GM18951 (cell line): ENCODE results near the gene WIPF2.

Source experiments
- POLR2A ChIP-seq: IDR thresholded peaks from 4 replicates; pipeline ENCODE4 v1.6.1; 2011; ENCODE audit warnings: mild to moderate bottlenecking; ENCODE audit not compliant: insufficient read length, insufficient read depth; ENCODE audit errors: extremely low read depth
- in situ Hi-C: fragments of 300-500 bp; cut with MboI; formaldehyde crosslinking; loops from one replicate; pipeline ENCODE4 v1.12.0; 2022; ENCODE audit warnings: low sequenced_read_pairs, mixed read lengths, inconsistent platforms; ENCODE audit not compliant: unreplicated experiment

Gene WIPF2

DNA sequence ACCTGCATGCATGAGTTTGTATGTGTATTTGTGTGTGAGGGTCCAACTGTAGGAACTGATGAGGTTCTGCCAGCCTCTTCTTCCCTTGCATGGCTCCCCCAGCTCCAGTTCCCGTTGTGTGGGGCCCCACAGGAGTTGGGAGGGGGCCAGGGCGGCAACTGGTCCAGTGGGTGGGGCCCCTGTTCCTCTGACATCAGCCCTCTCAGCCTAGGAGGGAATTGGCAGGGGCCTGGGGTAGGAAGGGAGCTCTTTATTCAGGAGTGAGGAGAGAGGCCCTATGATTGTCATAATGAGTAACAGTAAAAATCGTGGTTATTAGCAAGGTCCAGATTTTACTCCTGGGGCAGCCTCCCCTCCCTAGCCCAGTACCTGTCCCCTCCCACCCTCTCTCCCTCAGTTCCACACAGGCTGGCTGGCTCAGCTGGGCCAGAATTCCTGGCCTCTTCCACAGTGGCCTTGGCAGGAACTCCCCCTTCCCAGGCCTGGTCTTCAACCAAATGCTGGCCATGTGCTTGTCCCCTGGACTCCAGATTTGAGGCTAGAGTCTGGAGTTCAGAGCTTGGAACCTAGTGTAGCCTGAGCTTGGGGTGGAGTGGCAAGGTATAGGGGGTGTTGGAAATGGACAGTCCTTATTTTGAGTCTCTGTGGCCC lies 108.8 kb downstream of the WIPF2 start:
- in situ Hi-C loops: no loop called here
- TF ChIP-seq POLR2A: no peak

DNA sequence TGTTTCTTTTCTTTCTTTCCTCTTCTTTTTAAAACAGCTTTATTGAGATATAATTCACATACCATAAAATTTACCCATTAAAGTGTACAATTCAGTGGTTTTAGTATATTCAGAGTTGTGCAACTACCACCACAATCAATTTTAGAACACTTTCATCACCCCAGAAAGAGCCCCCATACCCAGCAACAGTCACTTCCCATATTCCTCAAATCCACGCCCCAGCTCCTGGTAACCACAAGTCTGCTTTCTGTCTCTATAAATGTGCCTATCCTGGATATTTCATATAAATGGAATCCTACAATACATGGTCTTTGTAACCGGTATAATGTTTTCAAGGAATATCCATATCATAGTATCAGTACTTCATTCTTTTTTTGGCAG lies 109.3 kb downstream of the WIPF2 start:
- TF ChIP-seq POLR2A: no peak
- in situ Hi-C loops: no loop called here

DNA sequence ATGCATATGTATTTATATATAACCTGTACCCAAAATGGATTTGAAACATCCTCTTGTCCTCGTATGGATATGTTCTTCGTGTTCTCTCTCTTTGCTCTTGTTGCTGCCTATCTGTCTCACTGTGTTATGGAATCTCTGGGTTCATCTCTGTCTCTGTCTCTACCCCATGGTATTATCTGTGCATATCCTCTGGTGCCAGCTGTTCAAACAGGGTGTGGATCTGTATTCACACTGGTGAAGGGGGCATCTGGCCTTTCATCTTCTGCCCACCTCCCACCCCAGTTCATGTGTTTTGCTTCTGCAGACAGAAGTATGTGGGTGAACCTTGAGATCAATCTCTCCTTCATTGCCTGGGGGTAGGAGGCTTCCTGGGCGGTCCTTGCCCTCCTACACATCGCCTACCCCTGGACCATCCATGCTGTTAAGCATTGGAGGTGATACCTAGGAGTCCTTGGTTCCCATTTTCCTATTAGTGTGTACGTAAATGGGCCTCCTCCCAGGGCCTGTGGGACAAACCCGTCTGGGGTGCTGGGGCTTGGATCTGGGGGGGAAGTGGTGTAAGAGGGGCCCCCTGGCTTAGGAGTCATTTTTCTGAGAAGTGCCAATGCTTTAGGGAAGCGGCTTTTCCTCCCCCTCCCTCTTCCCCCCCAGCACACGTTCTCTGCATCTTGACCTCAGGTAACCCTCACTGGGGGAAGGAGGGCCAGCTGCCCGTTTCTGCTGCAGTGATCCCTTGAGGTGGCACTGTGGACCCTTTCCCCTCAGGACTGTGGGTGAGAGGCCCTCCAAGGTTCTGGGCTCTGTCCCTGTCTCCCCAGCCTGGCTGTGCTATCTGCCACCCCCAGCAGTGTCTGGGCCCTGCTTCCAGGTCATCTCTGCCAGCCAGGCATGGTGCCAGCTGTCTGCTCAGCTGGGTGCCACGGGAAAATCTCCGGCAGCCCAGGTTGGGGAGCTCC lies 111.0 kb downstream of the WIPF2 start:
- in situ Hi-C loops: no loop called here

DNA sequence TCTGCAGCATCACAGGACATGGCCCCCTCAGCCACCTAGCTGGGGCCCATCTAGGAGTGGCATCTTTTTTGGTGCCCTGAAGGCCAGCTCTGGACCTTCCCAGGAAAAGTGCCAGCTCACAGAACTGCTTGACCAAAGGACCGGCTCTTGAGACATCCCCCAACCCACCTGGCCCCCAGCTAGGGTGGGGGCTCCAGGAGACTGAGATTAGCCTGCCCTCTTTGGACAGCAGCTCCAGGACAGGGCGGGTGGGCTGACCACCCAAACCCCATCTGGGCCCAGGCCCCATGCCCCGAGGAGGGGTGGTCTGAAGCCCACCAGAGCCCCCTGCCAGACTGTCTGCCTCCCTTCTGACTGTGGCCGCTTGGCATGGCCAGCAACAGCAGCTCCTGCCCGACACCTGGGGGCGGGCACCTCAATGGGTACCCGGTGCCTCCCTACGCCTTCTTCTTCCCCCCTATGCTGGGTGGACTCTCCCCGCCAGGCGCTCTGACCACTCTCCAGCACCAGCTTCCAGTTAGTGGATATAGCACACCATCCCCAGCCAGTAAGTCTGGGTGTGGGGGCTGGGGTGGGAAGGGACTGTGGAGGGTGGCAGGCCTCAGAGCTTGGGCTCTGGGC lies 111.9 kb downstream of the WIPF2 start:
- in situ Hi-C loops: no loop called here
- TF ChIP-seq POLR2A: no peak

More for the DNA sequence above, 111.0 kb downstream of the WIPF2 start:
- no peak for TF ChIP-seq POLR2A

DNA sequence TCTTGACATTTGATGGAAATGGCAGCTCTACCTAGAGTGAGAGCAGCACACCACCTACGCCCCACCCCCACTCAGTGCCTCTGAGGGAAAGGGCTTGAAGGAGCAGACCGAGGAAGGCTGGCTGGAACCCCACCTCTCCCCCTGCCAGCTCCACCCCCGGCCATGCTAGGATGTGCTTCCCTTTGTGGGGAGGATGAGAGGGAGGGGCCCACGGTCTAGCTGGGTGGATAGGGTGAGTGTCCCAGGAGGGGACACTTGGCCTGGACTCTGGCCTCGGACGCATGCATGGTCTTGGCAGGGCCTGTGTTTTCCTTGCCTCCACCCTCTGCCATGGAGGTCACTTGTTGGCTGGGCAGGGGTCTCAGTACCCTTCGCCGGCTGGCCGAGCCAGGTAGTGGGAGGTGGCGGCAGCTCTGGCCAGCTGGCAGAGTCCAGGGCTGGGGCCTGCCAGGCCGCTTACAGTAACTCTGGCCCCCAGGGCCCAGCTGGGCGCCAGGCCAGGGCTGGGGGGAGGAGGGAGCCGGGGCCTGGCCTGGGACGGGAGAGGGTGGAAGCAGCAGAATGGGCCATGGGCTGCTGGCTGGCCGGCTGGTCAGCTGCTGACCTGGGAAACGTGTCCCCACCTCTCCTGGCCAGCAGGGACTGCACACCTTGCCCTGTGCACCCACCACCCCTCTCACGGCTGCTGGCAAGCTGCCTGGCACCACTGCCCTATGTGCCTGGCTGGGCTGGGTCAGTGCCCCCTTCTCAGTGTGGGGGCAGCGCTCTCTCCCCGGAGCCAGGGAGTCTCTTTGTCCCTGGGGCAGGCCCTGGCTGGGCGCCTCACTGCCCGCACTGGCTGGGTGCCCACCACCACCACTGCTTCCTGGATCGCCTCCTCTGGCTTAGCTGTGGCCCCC lies 112.9 kb downstream of the WIPF2 start:
- in situ Hi-C loops: no loop called here
- no peak for TF ChIP-seq POLR2A
